ENCODE results near the gene ESPL1.
A peak's percentile ranks its signal among the peaks of the same experiment; 100 is the strongest.

ESPL1 gene

DNA sequence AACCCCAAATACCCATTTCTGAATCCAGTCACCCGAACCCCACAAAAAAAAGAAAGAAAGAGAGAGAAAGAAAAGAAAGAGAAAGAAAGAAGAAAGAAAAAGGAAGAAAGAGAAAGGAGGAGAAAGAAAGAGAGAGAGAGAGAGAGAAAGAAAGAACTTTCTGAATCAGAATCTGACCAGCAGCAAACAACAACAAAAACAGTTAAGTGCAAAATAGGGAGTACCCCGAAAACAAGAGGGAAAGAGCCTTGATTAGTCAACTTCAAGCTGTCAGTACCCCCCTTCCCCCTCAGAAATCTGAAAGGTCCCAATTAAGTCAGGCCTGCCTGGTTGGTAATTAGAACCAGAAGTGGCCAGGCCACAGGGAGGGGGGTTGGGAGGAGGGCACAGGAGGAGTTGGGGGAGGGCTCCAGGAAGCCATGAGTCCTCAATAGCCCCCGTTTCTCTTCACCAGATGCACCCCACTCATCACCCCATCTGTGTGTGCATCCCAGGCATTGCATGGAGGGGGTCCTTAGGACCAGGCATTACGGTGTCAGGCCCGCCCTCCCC is 45.9 kb upstream of the ESPL1 start:
- TF ChIP-seq CTCF (conservative IDR thresholded peaks at IDR 0.05) (no peak), ZFX (IDR thresholded peaks at IDR 0.05) (no peak)
- H3K27ac ChIP-seq: peak overlapping the region; percentile 91

- H3K27ac ChIP-seq: peak overlapping the region; percentile 91; the same call in 1 of the 2 replicates
- TF ChIP-seq CTCF (conservative IDR thresholded peaks at IDR 0.05) (no peak), ZFX (IDR thresholded peaks at IDR 0.05) (no peak)
These were observed 45.3 kb upstream of the ESPL1 start for GRCh38 chr12:53222806-53223261.

GRCh38 chr12:53223389-53224060 is 44.6 kb upstream of the ESPL1 start:
- TF ChIP-seq ZFX (IDR thresholded peaks at IDR 0.05) (no peak), CTCF (conservative IDR thresholded peaks at IDR 0.05) (no peak)
- no peak overlapping the region for H3K27ac ChIP-seq

DNA sequence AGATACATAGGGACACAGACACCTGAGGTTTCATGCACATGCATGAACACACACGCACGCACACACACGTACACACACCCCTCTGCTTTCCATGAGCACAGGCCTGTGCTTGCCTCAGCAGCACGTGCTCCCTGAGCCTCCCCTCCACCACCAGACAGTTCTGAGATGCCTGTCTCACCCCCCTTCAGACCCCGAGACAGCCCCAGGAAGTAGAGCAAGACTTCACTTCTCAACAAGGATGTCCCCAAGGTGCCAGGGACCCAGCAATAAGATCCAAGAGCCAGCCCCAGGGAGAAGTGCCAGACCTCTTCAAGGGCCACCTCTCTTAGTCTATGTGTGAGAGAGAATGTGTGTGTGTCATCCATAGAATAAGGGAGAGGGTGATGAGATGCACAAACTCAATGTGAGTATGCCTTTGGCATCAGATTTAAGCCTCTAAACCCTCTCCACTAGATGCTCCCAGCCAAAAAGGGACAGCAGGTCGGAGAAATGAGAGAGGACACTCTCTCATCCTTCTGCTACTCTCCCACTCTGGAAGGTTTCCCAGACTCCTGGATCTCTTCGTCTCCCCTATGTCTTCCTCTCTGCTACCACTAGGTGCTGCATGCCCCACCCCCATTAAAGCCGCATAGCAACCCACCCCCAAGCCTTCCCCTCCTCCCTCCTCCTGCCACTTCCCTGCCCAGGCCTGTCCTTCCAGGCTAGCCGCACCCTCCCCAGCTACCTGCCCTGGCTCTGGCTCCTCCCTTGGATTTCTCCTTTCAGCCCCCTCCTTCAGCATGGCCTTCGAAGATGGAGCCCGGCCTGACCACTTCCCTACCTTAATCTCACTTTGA is 43.8 kb upstream of the ESPL1 start:
- no peak overlapping the region for H3K27ac ChIP-seq
- TF ChIP-seq CTCF (conservative IDR thresholded peaks at IDR 0.05): no peak
- TF ChIP-seq ZFX (IDR thresholded peaks at IDR 0.05): no peak

DNA sequence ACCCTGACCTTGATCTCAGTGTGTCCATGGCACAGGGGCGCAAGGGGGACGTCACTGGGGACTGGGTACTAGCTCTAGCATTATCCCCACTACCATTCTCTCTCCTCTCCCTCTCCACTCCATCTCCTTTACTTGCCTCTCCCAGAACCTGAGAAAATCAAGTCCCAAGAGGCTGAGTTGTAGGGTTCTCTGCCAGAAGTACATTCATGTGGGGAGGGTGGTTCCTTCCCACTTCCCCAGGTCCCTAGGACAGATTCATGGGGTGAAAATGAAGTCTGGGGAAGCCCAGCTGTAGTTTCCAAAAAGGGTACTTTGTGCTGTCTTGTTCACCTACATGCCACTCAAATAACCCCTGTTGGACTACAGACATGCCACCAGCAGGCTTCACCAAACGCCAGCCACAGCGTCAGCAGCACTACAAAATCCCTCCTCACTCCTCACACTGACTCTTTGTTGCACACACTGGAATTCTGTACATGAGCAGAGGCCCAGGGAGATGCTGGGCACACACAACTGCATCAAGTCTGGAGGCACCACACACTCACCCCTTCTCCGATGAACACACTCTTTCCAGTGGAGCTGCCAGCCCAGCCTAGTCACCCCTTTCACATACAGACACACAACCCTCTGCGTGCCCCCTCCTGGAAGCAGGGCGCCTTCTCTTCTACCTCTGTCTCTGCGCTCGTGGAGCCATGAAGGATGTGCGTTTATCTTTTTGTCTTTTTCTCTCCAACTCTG is 43.0 kb upstream of the ESPL1 start:
- TF ChIP-seq ZFX (IDR thresholded peaks at IDR 0.05) (no peak), CTCF (conservative IDR thresholded peaks at IDR 0.05) (no peak)
- no peak overlapping the region for H3K27ac ChIP-seq

DNA sequence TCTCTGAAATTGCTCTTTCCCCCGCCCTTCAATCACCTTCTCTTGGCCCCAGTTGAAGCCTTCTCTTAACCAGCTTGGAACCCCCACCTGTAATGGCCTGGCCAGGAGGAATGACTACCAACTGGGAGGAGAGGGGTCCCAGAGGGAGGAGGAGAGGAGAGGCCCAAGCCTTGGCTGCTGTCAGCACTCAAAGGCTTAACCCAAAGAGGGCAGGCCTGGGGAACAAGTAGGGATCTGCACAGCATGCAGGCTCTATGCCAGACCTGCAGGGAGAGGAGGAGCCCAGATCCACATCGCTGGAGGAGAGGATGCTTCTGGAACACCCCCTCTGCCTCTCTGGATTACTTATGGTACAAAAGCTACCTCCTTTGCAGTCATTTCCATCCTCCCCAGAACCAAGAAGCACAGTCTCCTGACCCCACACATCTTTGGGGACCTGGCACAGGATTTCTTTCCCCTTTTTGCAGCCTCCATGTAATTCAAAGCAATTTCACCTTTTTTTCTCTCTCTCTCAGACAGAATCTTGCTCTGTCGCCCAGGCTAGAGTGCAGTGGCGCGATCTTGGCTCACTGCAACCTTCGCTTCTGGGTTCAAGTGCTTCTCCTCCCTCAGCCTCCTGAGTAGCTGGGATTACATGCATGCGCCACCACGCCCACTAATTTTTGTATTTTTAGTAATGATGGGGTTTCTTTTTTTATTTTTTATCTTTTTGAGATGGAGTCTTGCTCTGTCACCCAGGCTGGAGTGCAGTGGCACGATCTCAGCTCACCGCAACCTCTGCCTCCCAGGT is 42.3 kb upstream of the ESPL1 start:
- H3K27ac ChIP-seq: no peak overlapping the region
- no peak for TF ChIP-seq ZFX (IDR thresholded peaks at IDR 0.05)
- no peak for TF ChIP-seq CTCF (conservative IDR thresholded peaks at IDR 0.05)
